ENCODE results near the gene EPHB2. TPM values are rescaled to one million over a fixed set of nuclear protein-coding genes. Genes with fewer than 3 reads are reported as not detected.

The EPHB2 gene
- total RNA-seq, 2 experiments from 2014 or later: not detected

DNA sequence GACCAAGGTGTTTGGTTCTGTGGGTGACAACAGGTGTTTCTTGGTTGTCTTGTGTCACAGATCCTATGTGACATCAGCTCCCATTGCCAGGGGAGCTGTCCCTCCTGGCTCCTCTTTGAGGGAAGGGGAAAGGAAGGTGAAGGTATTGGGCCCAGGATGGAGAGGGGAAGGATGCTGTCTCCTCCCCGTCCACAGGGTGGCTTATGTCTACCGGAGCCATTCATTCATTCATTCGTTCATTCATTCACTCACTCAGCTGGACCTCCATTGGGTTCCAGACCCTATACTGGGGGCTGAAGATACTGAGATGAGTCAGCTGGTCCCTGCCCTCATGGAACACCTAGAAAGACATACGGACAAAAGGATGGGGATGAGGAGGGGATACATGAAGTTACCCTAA lies 38.9 kb downstream of the EPHB2 start:
- no peak for DNase-seq
- H3K4me1 Mint-ChIP-seq (ENCODE audit: low read depth): peaks cover 5% of the 10 kb centered on the region
- no peak overlapping the region for H3K27ac Mint-ChIP-seq
- POLR2A ChIA-PET: no interaction called here
- no peaks in the 10 kb centered on the region for H3K36me3 Mint-ChIP-seq (ENCODE audit: low read depth)
- CTCF ChIA-PET: interaction anchor here (1.4 kb wide), 1 partner anchor 45 kb away, joined by 4 read pairs; no protein-coding TSS in a partner anchor
- ATAC-seq: no peak
- H3K27me3 Mint-ChIP-seq (ENCODE audit: low read depth): no peaks in the 10 kb centered on the region
- H3K4me3 Mint-ChIP-seq: no peak overlapping the region
- H3K9me3 Mint-ChIP-seq (ENCODE audit: insufficient read depth): no peaks in the 10 kb centered on the region

DNA sequence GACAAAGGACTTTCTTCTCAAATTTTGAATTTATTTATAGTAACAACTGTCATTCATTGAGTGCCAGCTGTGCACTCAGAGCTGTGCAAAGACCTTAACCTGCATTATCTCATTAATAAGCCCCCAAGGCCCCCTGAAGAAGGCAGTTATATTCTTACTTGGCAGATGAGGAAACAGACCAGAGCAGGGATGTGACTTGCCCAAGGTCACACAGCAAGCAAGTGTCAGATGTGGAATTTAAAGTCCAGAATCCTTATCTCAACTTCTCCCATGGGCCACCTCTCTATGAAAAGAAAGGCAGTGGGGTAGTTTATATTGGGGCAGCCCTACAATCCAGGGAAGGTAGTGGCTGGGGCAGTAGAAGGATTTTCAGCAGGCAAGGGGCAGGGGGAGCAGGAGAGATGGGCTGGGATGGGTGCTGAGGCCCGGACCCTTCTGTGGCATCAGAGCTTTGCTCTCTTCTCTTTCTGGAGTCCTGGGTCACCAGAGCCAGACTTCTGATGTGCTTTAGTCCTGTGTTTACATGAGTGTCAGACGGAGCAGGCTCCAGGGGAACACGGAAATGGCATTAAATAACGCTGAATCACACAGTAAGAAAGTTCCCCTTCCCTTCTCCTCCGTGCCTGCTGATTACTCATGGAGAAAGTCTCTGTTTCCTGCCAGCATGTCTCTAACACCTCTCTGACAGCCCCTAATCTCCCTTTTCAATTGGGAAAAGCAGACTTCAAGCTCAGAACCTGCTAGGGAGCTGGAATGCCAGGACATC lies 39.5 kb downstream of the EPHB2 start:
- ATAC-seq (no peak), DNase-seq (no peak)
- H3K36me3 Mint-ChIP-seq (ENCODE audit: low read depth): no peaks in the 10 kb centered on the region
- ChIA-PET CTCF (interaction anchor here (1.4 kb wide), 1 partner anchor 45 kb away, joined by 4 read pairs; no protein-coding TSS in a partner anchor), POLR2A (no interaction called here)
- H3K27me3 Mint-ChIP-seq (ENCODE audit: low read depth): no peaks in the 10 kb centered on the region
- no peaks in the 10 kb centered on the region for H3K9me3 Mint-ChIP-seq (ENCODE audit: insufficient read depth)
- H3K27ac Mint-ChIP-seq: no peak overlapping the region
- peaks cover 5% of the 10 kb centered on the region for H3K4me1 Mint-ChIP-seq (ENCODE audit: low read depth)
- H3K4me3 Mint-ChIP-seq: no peak overlapping the region

DNA sequence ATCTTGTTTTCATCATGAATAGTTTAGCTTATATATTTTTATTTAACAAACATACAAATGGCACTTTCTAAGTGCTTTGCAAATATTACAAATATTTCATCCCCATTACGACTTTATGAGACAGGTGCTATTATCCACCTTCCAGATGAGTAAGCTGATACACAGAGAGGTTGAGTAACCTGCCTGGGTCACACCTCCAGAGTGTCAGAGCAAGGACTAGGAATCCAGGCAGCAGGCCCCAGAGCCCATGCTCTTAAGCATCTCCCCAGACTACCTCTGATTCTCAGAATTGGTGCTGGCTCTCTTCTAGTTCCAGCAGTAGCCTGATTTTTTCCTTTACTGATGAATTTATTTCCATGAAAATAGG lies 40.0 kb downstream of the EPHB2 start:
- Mint-ChIP-seq H3K27me3 (ENCODE audit: low read depth) (no peaks in the 10 kb centered on the region), H3K4me1 (ENCODE audit: low read depth) (peaks cover 5% of the 10 kb centered on the region), H3K27ac (no peak overlapping the region), H3K36me3 (ENCODE audit: low read depth) (no peaks in the 10 kb centered on the region), H3K9me3 (ENCODE audit: insufficient read depth) (no peaks in the 10 kb centered on the region), H3K4me3 (no peak overlapping the region)
- POLR2A ChIA-PET: no interaction called here
- CTCF ChIA-PET: interaction anchor here (1.4 kb wide), 1 partner anchor 46 kb away, joined by 4 read pairs; no protein-coding TSS in a partner anchor
- ATAC-seq (no peak), DNase-seq (no peak)

DNA sequence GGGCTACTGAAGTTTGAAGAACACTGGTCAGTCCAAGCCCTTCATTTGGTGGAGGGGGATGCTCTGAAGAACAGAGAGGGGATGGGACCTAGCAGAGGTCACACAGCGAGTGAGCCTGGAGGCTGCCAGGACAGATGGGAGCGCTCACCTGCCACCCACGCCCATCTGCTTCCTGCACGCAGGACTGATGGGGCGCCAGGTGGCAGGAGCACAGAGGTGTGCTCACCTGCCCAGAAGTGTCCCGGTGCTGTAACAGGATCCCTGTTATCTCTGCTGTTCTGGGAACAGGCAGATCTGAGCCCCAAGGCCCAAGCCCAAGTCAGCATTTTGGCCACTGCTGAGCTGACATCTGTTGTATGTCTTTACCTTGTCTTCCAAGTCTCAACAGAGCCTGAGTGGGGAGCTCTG lies 40.5 kb downstream of the EPHB2 start:
- no peak for DNase-seq
- H3K27ac Mint-ChIP-seq: no peak overlapping the region
- no peaks in the 10 kb centered on the region for H3K27me3 Mint-ChIP-seq (ENCODE audit: low read depth)
- no peaks in the 10 kb centered on the region for H3K36me3 Mint-ChIP-seq (ENCODE audit: low read depth)
- no peak overlapping the region for H3K4me3 Mint-ChIP-seq
- H3K4me1 Mint-ChIP-seq (ENCODE audit: low read depth): peaks cover 5% of the 10 kb centered on the region
- H3K9me3 Mint-ChIP-seq (ENCODE audit: insufficient read depth): no peaks in the 10 kb centered on the region
- ChIA-PET CTCF (no interaction called here), POLR2A (no interaction called here)
- no peak for ATAC-seq

DNA sequence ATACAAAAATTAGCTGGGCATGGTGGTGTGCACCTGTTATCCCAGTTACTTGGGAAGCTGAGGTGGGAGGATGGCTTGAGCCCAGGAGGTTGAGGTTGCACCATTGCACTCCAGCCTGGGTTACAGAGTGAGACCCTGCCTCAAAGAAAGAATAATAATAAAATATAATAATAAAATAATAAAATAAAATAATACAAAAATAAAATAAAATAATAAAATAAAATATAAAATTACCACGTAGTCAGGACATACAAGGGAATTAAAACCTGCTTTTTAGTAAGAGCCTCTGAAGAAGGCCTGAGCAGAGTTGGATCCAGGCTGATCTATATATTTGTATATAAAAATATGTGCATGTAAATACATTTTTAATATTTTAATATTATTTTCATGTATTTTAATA lies 41.7 kb downstream of the EPHB2 start:
- no peak for ATAC-seq
- ChIA-PET CTCF (no interaction called here), POLR2A (no interaction called here)
- Mint-ChIP-seq H3K9me3 (ENCODE audit: insufficient read depth) (no peaks in the 10 kb centered on the region), H3K27me3 (ENCODE audit: low read depth) (no peaks in the 10 kb centered on the region), H3K36me3 (ENCODE audit: low read depth) (no peaks in the 10 kb centered on the region), H3K4me3 (no peak overlapping the region), H3K27ac (no peak overlapping the region), H3K4me1 (ENCODE audit: low read depth) (peaks cover 5% of the 10 kb centered on the region)
- DNase-seq: no peak

DNA sequence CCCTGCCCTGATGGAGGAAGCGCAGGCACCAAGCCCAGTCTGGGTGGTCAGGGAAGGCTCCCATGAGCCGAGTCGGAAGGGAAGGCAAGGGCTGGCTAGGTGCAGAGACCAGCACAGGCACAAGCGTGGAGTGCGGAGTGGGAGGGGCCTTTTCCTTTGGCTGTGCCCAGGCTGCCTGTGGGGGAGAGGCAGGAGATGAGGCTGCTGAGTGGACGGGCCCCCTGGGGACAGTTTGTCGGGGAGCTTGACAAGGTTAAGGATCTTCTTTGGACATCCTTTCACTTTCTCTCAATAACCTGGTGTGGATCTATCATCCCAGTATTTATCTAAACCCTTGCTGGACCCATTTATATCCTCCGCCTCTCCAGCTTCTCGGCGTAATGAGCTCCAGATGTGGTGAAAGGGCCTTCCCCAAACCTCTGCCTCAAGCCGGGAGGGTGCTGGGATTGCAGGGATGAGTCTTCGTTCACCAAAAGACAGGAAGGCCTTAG lies 42.9 kb downstream of the EPHB2 start:
- Mint-ChIP-seq H3K27me3 (ENCODE audit: low read depth) (no peaks in the 10 kb centered on the region), H3K36me3 (ENCODE audit: low read depth) (no peaks in the 10 kb centered on the region), H3K9me3 (ENCODE audit: insufficient read depth) (no peaks in the 10 kb centered on the region), H3K27ac (no peak overlapping the region), H3K4me3 (no peak overlapping the region), H3K4me1 (ENCODE audit: low read depth) (peaks cover 5% of the 10 kb centered on the region)
- ChIA-PET POLR2A (no interaction called here), CTCF (no interaction called here)
- ATAC-seq (no peak), DNase-seq (no peak)

DNA sequence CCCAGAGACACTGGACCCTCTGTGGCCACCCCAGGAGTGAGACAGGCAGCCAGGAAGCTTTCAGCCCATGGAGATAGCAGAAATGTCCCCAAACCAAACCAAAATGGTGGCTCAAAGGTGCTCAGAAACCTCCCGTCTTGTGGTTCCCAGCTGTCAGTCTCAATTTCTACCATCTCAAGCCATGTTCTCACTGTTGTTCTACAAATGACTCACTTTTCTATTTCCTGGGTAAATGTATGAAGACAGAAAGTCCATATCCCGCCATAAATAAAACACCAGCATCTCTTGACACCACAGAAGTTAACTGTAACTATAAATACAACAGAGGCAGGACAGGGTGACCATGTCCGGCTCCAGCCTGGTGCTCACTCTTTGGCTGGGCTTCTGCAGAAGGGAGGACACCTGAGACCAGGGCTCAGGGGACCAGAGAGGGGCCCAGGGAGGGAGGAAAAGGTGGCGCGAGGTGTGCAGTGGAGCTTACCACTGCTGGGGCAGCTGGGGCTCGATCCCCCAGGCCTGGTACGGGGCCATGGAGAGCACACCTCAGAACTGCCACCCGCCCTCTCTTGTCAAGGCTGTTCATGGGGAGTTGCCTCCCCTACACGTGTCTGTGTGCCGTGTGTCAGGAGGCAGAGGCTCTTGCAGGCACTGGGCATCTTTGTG lies 43.6 kb downstream of the EPHB2 start:
- H3K4me1 Mint-ChIP-seq (ENCODE audit: low read depth): peaks cover 5% of the 10 kb centered on the region
- H3K4me3 Mint-ChIP-seq: no peak overlapping the region
- DNase-seq: no peak
- no peak overlapping the region for H3K27ac Mint-ChIP-seq
- H3K36me3 Mint-ChIP-seq (ENCODE audit: low read depth): no peaks in the 10 kb centered on the region
- no peak for ATAC-seq
- no peaks in the 10 kb centered on the region for H3K27me3 Mint-ChIP-seq (ENCODE audit: low read depth)
- ChIA-PET POLR2A (no interaction called here), CTCF (no interaction called here)
- H3K9me3 Mint-ChIP-seq (ENCODE audit: insufficient read depth): no peaks in the 10 kb centered on the region

DNA sequence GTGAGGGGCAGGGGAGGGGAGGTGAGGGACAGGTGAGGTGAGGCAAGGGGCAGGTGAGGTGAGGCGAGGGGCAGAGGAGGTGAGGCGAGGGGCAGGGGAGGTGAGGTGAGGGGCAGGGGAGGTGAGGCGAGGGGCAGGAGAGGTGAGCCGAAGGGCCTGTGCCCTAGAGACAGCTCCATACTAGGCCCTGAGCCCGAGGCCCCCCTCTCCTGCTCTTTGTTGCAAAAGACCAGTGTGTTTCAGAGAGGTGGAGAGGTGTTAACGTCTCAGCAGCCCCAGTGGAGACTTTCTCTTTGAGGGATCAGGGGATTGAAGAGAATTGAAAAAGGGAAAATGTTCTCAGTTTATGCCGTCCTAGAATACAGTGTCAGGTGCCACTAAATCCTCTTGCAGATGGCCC lies 44.2 kb downstream of the EPHB2 start:
- Mint-ChIP-seq H3K27me3 (ENCODE audit: low read depth) (no peaks in the 10 kb centered on the region), H3K36me3 (ENCODE audit: low read depth) (no peaks in the 10 kb centered on the region), H3K4me3 (no peak overlapping the region), H3K27ac (no peak overlapping the region), H3K9me3 (ENCODE audit: insufficient read depth) (no peaks in the 10 kb centered on the region), H3K4me1 (ENCODE audit: low read depth) (peaks cover 5% of the 10 kb centered on the region)
- no peak for DNase-seq
- ChIA-PET POLR2A (no interaction called here), CTCF (no interaction called here)
- no peak for ATAC-seq

DNA sequence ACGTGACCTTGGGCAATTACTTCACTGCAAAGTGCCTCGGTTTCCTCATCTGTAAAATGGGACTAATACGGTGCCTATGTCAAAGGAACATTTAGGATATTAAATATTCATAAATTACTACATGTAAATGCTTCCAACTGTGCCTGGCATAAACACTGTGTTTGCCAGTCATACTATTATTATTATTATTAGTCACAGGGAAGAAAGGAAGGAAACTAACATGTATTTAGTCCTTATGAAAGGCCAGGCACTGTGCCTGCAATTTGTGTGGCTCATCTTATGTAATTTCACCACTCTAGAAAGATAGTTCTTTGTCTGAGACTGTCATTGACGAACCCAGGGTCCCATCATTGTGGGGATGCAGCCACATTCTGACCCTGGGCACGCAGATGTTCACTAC lies 45.0 kb downstream of the EPHB2 start:
- H3K36me3 Mint-ChIP-seq (ENCODE audit: low read depth): no peaks in the 10 kb centered on the region
- ATAC-seq: no peak
- peaks cover 3% of the 10 kb centered on the region for H3K4me1 Mint-ChIP-seq (ENCODE audit: low read depth)

DNA sequence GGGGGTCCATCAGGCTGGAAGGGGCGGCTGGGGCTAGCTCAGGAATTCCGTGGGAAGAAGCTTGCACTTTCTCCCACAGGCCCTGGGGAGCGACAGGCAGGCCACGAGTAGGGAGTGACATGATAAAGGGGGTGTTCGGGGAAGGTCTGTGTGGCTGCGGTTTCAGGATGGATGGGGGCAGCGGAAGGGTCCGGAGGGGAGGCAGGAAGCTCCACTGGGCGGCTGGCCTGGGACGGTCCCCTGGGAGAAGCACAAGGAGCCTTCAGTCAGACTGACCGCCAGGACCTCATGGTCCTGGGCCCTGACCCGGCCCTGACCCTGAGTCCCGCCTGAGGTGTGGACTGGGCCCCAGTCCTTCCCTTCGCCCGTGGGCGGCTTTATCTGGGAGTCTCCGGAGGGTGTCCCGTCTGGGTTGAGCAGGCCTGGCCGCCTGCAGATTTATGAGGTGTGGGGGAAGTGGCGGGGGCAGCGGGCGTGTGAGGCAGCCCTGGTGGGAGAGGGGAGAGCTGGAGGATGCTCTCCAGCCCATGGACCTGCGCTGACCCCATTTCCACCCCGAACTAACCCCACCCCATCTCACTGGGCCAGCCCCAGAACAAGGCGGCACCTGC lies 45.6 kb downstream of the EPHB2 start:
- no peak for ATAC-seq
- Mint-ChIP-seq H3K4me3 (no peak overlapping the region), H3K27me3 (ENCODE audit: low read depth) (no peaks in the 10 kb centered on the region), H3K27ac (no peak overlapping the region), H3K4me1 (ENCODE audit: low read depth) (peaks cover 3% of the 10 kb centered on the region), H3K9me3 (ENCODE audit: insufficient read depth) (no peaks in the 10 kb centered on the region), H3K36me3 (ENCODE audit: low read depth) (no peaks in the 10 kb centered on the region)
- ChIA-PET POLR2A (no interaction called here), CTCF (no interaction called here)
- no peak for DNase-seq

More for the DNA sequence above, 45.0 kb downstream of the EPHB2 start:
- Mint-ChIP-seq H3K9me3 (ENCODE audit: insufficient read depth) (no peaks in the 10 kb centered on the region), H3K27ac (no peak overlapping the region), H3K27me3 (ENCODE audit: low read depth) (no peaks in the 10 kb centered on the region), H3K4me3 (no peak overlapping the region)
- ChIA-PET POLR2A (no interaction called here), CTCF (no interaction called here)
- DNase-seq: no peak

DNA sequence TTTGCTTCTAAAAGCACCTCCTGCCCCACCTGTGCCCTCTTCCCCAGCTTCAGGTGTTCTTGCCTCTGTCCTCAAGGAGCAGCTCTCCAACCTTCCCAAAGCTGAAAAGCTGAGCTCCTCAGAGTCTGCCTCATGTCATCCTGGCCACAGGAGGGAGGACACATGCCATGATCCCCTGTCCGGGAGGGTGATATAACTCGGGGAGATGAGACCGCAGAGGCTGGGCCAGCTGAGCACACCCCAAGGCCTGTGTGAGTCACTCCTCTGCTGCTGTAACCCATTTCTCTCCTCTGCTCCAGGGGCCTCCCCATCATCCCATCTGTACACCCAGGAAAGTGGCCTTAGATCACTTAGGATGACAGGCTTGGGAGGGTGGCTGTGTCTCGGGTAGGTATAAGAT lies 49.8 kb downstream of the EPHB2 start:
- no peaks in the 10 kb centered on the region for H3K9me3 Mint-ChIP-seq (ENCODE audit: insufficient read depth)
- CTCF ChIA-PET: no interaction called here
- ATAC-seq (no peak), DNase-seq (no peak)
- no peaks in the 10 kb centered on the region for H3K4me1 Mint-ChIP-seq (ENCODE audit: low read depth)
- no peaks in the 10 kb centered on the region for H3K27me3 Mint-ChIP-seq (ENCODE audit: low read depth)
- POLR2A ChIA-PET: interaction anchor here (0.6 kb wide), 1 partner anchor 27 kb away, joined by 3 read pairs; no protein-coding TSS in a partner anchor
- H3K36me3 Mint-ChIP-seq (ENCODE audit: low read depth): no peaks in the 10 kb centered on the region
- no peak overlapping the region for H3K27ac Mint-ChIP-seq
- no peak overlapping the region for H3K4me3 Mint-ChIP-seq

DNA sequence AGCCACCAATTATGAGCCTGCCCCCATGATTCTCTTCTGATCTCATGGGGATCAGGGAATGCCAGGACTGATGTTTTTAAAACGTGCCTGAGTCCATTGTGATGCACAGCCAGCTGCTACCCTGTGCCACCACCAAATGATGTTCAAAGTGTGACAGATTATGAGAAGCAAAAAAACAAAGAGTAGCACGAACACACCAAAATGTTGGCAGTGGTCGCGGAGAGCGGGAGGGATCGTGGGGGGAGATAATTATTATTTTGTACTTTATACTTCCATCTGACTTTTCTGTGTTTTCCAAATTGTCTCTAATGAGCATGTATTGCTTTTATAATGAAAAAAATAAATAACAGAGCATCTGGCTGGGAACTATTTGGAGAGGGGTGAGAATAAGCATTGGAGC lies 50.5 kb downstream of the EPHB2 start:
- Mint-ChIP-seq H3K9me3 (ENCODE audit: insufficient read depth) (no peaks in the 10 kb centered on the region), H3K27me3 (ENCODE audit: low read depth) (no peaks in the 10 kb centered on the region), H3K27ac (no peak overlapping the region), H3K4me1 (ENCODE audit: low read depth) (no peaks in the 10 kb centered on the region), H3K36me3 (ENCODE audit: low read depth) (no peaks in the 10 kb centered on the region), H3K4me3 (no peak overlapping the region)
- ChIA-PET POLR2A (interaction anchor here (0.6 kb wide), 1 partner anchor 28 kb away, joined by 3 read pairs; no protein-coding TSS in a partner anchor), CTCF (no interaction called here)
- no peak for DNase-seq
- no peak for ATAC-seq

Measured in activated CD8-positive, alpha-beta T cell treated with anti-CD3 and anti-CD28 coated beads, Interleukin-2, amount 10 ng/mL, durations not matched to agents 7 days and 5 days (primary cell).